PC-9 (cell line): ENCODE results near the gene GTF2F2.

ENCODE experiments used
- CTCF ChIP-seq: fragments of 200-600 bp; sonication (generic); conservative IDR thresholded peaks from 2 replicates; pipeline ENCODE4 v1.6.1; 2017; ENCODE audit warnings: mixed run types, antibody characterized with exemption, mild to moderate bottlenecking, moderate library complexity
- EZH2 ChIP-seq: fragments of 200-600 bp; sonication (generic); IDR thresholded peaks from 2 replicates; pipeline ENCODE4 v1.8.0; 2017; ENCODE audit warnings: antibody characterized with exemption, low read depth

DNA sequence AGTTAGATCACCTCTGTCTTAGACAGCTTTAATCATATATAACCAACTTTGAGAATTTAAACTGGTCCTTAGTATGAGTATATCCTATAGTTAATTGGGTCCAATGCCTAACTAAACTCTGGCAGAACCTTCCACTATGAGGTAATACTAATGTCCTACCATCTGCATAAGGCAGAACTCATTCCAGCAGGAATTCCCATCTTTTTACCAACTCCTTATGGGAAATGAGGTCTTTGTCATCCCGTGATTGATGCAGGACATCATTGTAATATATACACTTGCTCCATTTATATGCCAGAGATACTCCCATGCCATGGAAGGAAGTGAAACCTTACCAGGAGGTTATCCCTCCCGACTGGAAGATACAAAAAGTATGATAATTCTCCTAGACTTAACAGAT is 77.7 kb downstream of the GTF2F2 start:
- TF ChIP-seq CTCF (no peak), EZH2 (no peak)
